ENCODE data around the gene SCN7A.
"Not testable (repeated sequence)": the region's sequence is repeated elsewhere in the genome, so short reads cannot be mapped to it uniquely, and the experiment has no call there.

The SCN7A gene

DNA sequence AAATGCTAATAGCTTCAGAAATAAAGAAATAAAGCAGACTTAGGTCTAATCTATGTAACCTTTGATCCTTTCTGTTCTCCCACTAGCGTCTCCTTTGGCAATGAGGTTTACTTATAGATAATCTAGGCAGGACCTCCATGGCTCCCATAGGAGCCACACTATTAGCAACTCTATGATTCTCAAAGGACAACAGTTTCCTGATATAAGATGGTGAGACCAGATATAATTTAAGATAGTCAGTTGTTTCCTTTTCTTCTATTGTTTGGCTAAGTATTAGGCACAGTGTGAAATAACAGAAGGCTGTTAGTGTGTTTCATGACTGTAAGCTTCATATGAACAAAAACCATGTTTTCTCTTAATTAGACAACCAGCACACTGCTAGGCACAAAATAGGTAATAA is 59.6 kb downstream of the SCN7A start:
- no peak for DNase-seq
- H3K4me1 Mint-ChIP-seq = no peaks in the 10 kb centered on the region

DNA sequence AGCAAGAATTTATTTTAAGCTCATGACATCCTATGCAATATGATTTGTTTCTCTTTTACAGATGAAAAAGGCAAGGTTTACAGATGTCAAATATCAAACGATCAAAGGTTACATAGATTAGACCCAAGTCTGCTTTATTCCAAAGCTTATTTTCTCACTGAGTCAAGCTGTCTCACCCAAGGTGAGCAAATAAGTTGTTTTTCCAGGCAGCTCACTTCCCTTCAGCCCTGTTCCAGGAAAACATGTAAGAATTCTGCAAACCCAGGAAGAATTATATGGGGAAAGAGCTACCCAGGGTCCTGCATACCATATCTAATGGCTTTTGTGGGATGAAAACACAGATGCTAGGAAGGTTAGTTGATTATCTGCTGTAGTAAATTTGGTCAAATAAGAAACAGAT is 60.6 kb downstream of the SCN7A start:
- H3K27me3 Mint-ChIP-seq = no peaks in the 10 kb centered on the region
- H3K9me3 Mint-ChIP-seq = no peaks in the 10 kb centered on the region
- DNase-seq (no peak), ATAC-seq (no peak)
- H3K4me1 Mint-ChIP-seq = no peaks in the 10 kb centered on the region
- H3K27ac Mint-ChIP-seq = no peak overlapping the region
- H3K4me3 Mint-ChIP-seq = no peak overlapping the region
- H3K36me3 Mint-ChIP-seq (ENCODE audit: low read depth) = no peaks in the 10 kb centered on the region

More for the DNA sequence above, 59.6 kb downstream of the SCN7A start:
- ATAC-seq = no peak
- Mint-ChIP-seq H3K9me3 (peaks cover 3% of the 10 kb centered on the region), H3K27ac (no peak overlapping the region), H3K36me3 (ENCODE audit: low read depth) (no peaks in the 10 kb centered on the region), H3K27me3 (no peaks in the 10 kb centered on the region), H3K4me3 (no peak overlapping the region)

DNA sequence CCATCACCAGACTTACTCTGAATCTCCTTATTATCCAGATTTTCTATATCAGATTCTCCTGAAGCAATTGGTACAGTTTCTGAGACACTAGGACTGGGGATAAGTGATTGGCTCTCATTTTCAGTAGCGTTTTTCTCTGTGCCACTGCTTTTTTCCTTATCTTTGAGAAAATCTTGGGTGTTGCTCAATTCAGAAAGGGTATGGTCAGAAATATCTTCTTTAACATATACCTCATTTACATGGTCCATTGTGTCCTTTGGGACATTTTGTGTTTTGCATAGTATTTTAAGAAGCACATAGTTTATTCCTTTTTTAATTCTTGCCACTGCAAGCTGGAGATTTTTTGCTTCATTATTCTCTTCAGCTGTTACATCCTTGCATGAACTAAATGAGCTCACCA is 61.7 kb downstream of the SCN7A start:
- Mint-ChIP-seq H3K4me3 (no peak overlapping the region), H3K4me1 (no peaks in the 10 kb centered on the region), H3K27me3 (no peaks in the 10 kb centered on the region), H3K9me3 (no peaks in the 10 kb centered on the region), H3K27ac (no peak overlapping the region), H3K36me3 (ENCODE audit: low read depth) (no peaks in the 10 kb centered on the region)
- no peak for DNase-seq
- ATAC-seq = no peak

DNA sequence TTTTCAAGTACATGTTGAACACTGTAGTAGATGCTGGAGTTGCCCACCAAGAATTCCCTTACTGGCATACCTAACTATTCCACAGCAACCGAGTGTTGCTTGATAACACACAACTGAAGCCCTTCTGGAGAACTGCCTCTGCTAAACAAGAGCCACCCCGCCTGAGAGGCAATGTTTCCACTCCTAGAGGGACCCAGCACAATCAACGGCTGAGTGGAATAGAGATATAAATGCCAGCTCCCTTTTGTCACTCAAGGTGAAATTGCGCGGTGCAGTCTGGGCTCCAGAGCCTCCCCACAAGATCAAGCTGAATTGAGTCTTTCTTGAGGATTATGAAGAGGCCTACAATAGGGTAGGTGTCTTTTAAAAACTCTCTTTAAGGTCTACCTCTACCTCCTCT is 69.2 kb downstream of the SCN7A start:
- DNase-seq = no peak
- no peaks in the 10 kb centered on the region for H3K4me1 Mint-ChIP-seq
- H3K9me3 Mint-ChIP-seq = no peaks in the 10 kb centered on the region
- no peaks in the 10 kb centered on the region for H3K36me3 Mint-ChIP-seq (ENCODE audit: low read depth)
- H3K4me3 Mint-ChIP-seq = no peak overlapping the region
- no peak overlapping the region for H3K27ac Mint-ChIP-seq
- ATAC-seq = no peak
- no peaks in the 10 kb centered on the region for H3K27me3 Mint-ChIP-seq

DNA sequence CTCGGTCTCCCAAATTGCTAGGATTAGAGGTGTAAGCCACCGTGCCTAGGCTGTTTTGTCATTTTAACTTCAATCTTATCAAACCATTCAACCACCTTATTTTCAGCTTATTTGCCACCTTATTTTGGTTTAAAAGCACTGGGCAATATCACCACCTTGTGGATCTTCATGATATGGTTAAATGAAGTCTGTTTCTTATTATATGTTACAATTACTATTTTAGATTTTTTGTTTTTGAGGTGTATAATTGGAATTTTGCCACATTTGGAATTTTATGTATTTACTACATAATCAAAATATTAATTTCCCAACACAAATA is 74.5 kb downstream of the SCN7A start:
- Mint-ChIP-seq H3K4me1 (no peaks in the 10 kb centered on the region), H3K36me3 (ENCODE audit: low read depth) (no peaks in the 10 kb centered on the region), H3K9me3 (no peaks in the 10 kb centered on the region), H3K27ac (no peak overlapping the region), H3K4me3 (no peak overlapping the region), H3K27me3 (no peaks in the 10 kb centered on the region)
- ATAC-seq (no peak), DNase-seq (no peak)

DNA sequence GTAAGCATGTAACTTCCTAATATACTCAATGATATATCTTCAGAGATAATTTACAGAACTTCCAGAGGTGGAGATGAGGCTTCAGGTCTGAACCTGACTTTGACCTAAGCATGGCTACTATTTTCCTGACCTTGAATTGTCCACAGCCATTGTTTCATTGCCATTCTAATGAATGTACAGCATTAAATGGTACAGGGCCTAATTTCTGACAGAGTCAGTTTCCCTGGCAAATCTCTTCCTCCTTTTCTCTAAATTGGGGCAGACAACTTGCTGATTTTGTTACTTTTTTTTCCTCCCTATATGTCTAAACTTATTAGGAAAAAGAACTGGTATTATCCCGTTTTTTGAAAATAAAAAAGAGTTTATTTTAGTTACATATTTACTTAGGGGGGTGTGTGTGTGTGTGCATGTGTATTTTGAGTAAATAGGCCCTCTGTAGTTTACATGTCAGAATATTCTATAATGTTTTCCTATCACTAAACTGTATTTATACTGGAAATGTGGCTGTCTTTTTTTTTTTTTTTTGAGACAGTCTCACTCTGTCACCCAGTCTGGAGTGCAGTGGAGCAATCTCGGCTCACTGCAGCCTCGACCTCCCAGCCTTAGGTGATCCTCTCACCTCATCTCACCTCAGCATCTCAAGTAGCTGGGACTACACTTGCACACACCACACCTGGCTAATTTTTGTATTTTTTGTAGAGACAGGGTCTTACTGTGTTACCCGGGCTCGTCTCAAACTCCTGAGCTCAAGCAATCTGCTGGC is 75.0 kb downstream of the SCN7A start:
- Mint-ChIP-seq H3K27me3 (no peaks in the 10 kb centered on the region), H3K36me3 (ENCODE audit: low read depth) (no peaks in the 10 kb centered on the region), H3K9me3 (no peaks in the 10 kb centered on the region), H3K4me3 (no peak overlapping the region), H3K27ac (no peak overlapping the region), H3K4me1 (no peaks in the 10 kb centered on the region)
- ATAC-seq (no peak), DNase-seq (no peak)

DNA sequence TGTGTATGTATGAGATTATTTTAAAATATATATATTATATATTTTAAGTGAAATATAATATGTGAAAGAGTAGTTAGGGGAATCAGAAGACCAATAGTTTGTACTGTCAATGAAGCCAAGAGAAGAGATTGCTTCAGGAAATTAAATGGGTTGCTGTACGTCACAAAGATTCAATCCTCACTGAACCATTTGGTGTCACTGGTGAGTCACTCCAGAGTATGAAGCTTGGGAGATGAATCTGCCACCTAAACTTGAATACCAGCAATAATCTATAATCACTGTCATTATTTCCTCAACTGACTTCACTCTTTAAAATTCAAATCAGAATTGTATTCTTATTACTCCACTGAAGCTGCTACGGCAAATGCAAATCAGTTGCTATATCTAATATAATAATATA is 76.4 kb downstream of the SCN7A start:
- H3K4me3 Mint-ChIP-seq = no peak overlapping the region
- ATAC-seq = no peak
- no peaks in the 10 kb centered on the region for H3K9me3 Mint-ChIP-seq
- H3K36me3 Mint-ChIP-seq (ENCODE audit: low read depth) = no peaks in the 10 kb centered on the region
- H3K27me3 Mint-ChIP-seq = no peaks in the 10 kb centered on the region
- H3K4me1 Mint-ChIP-seq = no peaks in the 10 kb centered on the region
- H3K27ac Mint-ChIP-seq = no peak overlapping the region
- no peak for DNase-seq

DNA sequence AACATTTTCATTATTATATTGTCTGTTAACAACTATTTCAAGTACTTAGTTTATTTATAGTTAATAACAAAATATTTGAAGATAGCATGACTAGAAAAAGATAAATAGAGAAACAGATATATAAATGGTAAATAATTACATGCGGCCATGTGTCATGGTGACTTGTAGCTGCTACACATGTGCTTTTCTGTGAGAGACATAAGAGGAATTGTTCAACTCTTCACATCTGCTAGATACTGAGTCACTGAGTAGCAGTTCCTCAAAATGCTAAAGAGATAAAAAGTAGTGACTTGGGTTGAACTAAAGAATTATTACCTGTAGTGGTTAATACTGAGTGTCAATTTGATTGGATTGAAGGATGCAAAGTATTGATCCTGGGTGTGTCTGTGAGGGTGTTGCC is 80.8 kb downstream of the SCN7A start:
- Mint-ChIP-seq H3K27ac (no peak overlapping the region), H3K27me3 (no peaks in the 10 kb centered on the region), H3K36me3 (ENCODE audit: low read depth) (no peaks in the 10 kb centered on the region), H3K4me1 (no peaks in the 10 kb centered on the region), H3K4me3 (no peak overlapping the region), H3K9me3 (peaks cover 3% of the 10 kb centered on the region)
- DNase-seq = no peak
- no peak for ATAC-seq

DNA sequence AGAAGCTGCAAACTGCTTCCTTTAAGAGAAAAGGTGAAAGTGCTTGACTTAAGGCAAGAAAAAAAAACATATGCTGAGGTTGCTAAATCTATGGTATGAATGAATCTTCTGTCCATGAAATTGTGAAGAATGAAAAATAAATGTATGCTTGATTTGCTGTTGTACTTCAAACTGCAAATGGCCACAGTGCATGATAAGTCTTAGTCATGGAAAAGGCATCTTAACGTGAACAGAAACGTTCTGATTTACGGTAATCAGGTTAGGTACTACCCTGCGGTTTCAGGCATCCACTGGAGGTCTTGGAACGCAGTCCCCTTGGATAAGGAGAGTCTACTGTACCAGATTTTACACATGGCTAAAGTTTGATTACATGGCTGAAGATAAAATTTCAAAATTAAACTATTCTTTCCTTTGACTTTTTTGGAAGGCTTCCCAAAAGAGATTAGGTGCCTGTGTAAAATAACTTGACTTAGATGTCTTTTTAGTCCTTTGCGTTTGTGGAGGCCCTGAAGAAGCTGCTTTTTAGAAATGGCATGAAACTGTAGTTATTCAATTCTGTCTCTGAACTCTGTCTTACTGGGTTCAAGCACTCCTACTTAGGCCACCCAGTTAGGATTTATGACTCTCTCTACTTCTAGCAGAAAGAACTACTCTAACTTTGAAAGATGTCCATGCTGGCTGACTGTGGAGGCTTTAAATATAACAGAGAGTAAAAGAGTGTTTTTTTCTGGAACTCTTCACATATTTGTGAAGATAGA is 82.4 kb downstream of the SCN7A start:
- no peaks in the 10 kb centered on the region for H3K27me3 Mint-ChIP-seq
- ATAC-seq = no peak
- H3K9me3 Mint-ChIP-seq = peaks cover 4% of the 10 kb centered on the region
- no peaks in the 10 kb centered on the region for H3K36me3 Mint-ChIP-seq (ENCODE audit: low read depth)
- no peak overlapping the region for H3K27ac Mint-ChIP-seq
- DNase-seq = no peak
- H3K4me3 Mint-ChIP-seq = no peak overlapping the region
- no peaks in the 10 kb centered on the region for H3K4me1 Mint-ChIP-seq

DNA sequence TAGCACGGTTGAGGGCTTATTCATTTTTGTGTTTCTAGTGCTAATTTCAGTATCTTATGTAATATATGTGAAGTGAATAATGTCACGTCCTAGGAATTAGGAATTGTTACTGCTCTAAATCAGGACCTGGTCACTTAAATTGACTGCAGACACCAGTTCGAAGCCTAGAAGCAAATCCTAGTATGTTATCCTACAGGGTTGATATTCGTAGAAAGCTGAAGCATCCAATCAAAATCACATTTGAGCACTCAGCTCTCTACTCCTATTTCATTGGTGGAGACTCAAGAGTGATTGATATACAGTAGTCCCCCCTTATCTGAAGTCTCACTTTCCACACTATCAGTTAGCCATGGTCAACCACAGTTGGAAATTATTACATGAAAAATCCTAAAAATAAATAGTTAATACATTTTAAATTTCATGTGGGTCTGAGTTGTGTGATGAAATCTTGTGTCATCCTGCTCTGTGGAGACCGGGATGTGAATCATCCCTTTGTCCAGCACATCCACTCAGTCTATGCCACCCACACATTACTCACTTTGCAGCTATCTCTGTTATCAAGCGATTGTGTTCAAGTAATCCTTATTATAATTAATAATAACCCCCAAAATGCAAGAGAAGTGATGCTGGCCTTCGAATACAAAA is 83.1 kb downstream of the SCN7A start:
- Mint-ChIP-seq H3K27ac (no peak overlapping the region), H3K9me3 (peaks cover 4% of the 10 kb centered on the region), H3K36me3 (ENCODE audit: low read depth) (no peaks in the 10 kb centered on the region), H3K4me3 (no peak overlapping the region), H3K27me3 (no peaks in the 10 kb centered on the region), H3K4me1 (no peaks in the 10 kb centered on the region)
- ATAC-seq (no peak), DNase-seq (no peak)

DNA sequence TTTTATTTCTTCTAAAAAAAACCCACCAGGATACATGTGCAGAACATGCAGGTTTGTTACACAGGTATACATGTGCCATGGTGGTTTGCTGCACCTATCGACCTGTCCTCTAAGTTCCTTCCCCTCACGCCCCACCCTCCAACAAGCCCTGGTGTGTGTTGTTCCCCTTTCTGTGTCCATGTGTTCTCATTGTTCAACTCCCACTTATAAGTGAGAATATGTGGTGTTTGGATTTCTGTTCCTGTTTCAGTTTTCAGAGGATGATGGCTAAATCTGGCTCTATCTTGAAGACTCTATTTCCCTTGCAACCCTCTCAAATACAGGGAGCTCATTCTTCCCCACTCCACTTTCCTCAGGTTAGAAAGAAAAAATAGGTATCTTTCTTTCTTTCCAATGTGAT is 86.3 kb downstream of the SCN7A start:
- not testable (repeated sequence) for ATAC-seq; DNase-seq; H3K27me3 Mint-ChIP-seq; H3K27ac Mint-ChIP-seq; H3K4me1 Mint-ChIP-seq; H3K9me3 Mint-ChIP-seq; H3K36me3 Mint-ChIP-seq (ENCODE audit: low read depth); H3K4me3 Mint-ChIP-seq

DNA sequence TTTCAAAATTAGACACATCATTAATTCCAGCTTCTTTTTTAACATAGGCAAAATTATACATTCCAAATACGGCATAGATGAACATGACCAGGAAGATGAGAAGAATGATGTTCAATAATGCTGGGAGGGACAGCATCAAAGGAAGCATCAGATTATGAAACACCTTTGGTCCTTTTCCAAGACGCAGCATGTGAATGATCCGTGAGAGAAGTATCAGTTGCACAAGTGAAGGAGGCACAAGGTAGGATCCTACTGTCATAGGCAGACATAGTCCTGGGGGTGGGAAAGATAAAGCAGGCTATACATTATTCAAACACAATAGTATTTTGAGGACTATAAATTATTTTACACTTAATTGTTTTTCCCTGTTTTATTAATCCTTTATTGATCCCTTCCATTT is 87.7 kb downstream of the SCN7A start:
- Mint-ChIP-seq H3K27ac (no peak overlapping the region), H3K36me3 (ENCODE audit: low read depth) (no peaks in the 10 kb centered on the region), H3K4me3 (no peak overlapping the region), H3K27me3 (no peaks in the 10 kb centered on the region), H3K4me1 (no peaks in the 10 kb centered on the region), H3K9me3 (peaks cover 4% of the 10 kb centered on the region)
- no peak for DNase-seq
- ATAC-seq = no peak

DNA sequence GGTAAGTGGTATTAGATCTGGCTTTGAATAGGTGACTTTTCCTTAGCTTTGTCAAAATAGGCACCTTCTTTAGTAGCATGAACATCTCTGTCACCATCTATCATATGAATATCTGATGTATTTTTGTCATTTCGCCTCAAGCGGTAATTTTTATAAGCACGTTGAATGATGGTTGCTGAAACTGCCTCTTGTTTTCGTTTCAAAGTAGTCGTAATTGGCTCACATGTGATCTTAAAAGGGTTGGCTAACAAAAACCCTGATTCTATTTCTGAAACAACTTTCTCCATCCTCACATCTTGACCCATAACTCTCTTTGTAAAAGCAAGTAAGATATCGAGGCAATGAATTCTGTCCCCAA is 88.5 kb downstream of the SCN7A start:
- ATAC-seq (no peak), DNase-seq (no peak)
- peaks cover 4% of the 10 kb centered on the region for H3K9me3 Mint-ChIP-seq
- no peaks in the 10 kb centered on the region for H3K27me3 Mint-ChIP-seq
- no peak overlapping the region for H3K27ac Mint-ChIP-seq
- H3K4me3 Mint-ChIP-seq = no peak overlapping the region
- H3K4me1 Mint-ChIP-seq = no peaks in the 10 kb centered on the region
- no peaks in the 10 kb centered on the region for H3K36me3 Mint-ChIP-seq (ENCODE audit: low read depth)

DNA sequence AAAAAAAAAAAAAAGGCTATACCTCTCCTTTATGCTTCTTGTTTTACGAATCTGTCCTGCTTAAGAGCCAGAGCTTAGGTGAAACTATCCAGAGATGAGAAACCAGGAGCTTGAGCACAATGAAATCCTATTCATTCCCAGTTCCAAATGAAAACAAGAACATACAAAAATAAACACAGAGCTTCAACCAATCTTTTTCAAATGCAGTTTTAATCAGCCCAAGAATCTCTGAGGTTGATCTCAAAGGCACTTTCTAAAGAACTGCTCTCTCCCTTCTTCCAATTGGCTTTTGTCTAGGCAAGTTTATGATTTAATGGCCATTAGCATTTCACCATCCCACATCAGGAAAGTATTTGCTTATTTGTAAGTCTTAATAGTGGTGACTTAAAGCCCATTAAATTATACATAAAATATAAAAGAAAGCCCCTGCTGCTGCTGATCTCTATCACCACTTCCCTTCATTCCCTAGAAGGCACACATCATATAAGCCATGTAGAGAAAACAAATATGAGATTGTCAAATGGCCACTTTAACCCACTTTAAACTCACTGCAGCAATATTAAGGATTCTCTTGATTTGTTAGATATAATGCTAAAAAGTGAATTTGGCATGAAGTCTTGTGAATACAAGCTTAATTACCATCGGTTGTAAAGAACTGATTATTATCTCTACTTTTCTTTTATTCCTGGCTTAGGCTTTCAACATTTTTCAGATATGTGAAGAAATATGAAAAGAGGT is 89.0 kb downstream of the SCN7A start:
- no peaks in the 10 kb centered on the region for H3K36me3 Mint-ChIP-seq (ENCODE audit: low read depth)
- H3K4me3 Mint-ChIP-seq = no peak overlapping the region
- no peaks in the 10 kb centered on the region for H3K4me1 Mint-ChIP-seq
- no peak for ATAC-seq
- no peaks in the 10 kb centered on the region for H3K27me3 Mint-ChIP-seq
- DNase-seq = no peak
- no peak overlapping the region for H3K27ac Mint-ChIP-seq
- H3K9me3 Mint-ChIP-seq = peaks cover 4% of the 10 kb centered on the region

DNA sequence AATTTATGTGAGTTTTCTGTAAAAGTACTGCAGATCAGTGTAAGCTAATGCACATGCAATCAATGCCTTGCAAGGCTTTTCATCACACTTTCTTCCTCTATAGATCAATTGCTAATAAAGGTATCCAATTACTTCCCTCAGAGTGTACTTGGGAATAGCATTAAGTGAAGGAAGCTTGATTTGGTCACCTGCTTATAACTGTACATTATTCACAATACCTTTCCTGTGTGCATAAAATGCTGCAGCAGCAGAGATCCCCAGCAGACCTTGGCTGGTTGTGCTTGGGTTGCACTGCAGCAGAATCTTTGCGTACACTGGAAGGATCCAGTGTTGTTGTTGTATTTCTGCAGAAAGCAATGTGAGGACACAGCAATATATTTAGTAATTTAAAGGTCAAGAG is 99.8 kb downstream of the SCN7A start:
- Mint-ChIP-seq H3K27me3 (no peaks in the 10 kb centered on the region), H3K4me3 (no peak overlapping the region), H3K36me3 (ENCODE audit: low read depth) (no peaks in the 10 kb centered on the region), H3K4me1 (no peaks in the 10 kb centered on the region), H3K27ac (no peak overlapping the region), H3K9me3 (no peaks in the 10 kb centered on the region)
- ATAC-seq = no peak
- no peak for DNase-seq

Measured in activated naive CD8-positive, alpha-beta T cell treated with anti-CD3 and anti-CD28 coated beads, Interleukin-2, amount 50 U/mL, for 24 hours (primary cell).